ENCODE results near the gene SIAH3. TPM values are rescaled to one million over a fixed set of nuclear protein-coding genes. Genes with fewer than 3 reads are reported as not detected.

Gene SIAH3
- total RNA-seq, 1 experiment from 2014 or later = not detected

DNA sequence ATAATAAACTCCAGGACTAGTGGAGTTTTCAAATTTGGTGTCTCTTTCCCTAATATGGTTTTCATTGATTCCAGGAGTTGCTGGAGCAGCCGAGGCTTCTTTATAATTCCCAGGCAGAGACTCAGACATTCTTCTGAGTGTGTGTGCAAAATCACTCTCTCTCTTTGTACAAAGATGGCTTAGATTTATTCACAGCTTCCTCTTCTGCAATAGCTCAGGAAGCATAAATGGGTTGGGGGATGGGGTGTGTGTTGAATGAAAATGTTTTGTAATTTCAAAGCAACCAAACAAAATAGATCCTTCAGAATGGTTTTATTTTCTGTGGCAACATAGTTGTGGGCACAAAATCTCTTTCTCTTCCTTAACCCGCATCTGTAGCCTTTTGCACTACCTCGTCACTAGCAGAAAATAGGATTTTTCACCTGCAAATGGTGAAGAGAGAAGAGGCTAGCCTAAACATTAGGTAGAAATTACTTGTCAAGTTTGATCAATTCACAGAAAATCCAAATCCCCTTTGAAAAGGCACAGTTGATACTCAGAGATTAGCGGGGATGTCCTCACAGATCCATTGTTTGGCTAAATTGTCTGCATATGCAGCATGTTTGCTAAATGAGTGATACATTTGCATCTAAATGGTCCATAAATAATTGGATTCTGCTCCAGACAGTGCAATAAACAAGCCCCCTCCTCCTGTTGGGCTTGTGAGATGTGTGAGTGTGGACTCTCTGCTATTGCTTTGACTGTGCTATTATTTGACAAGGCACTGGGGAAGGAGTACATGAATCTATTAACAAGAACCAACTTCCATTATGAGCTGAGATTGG lies 82.7 kb downstream of the SIAH3 start:
- RAD21 ChIA-PET (ENCODE audit: low non-redundant PET in 1 of 2, low total read pairs in 2 of 2, uncharacterized antibody in 2 of 2, unreplicated experiment in 2 of 2) = no interaction called here
- no peaks in the 10 kb centered on the region for H3K4me1 ChIP-seq (ENCODE audit: control insufficient read depth in 1 of 2, insufficient read depth in 2 of 2, low read length in 2 of 2)
- no TSS peak for BruUV-seq (replicated peaks)
- CTCF ChIA-PET = no interaction called here
- no peaks in the 10 kb centered on the region for H3K36me3 ChIP-seq (ENCODE audit: control insufficient read depth in 1 of 2, insufficient read depth in 2 of 2, low read length in 2 of 2)
- peaks cover 26% of the 10 kb centered on the region; the same call in 1 of the 2 replicates for H3K27me3 ChIP-seq (ENCODE audit: insufficient read depth, low read length)
- POLR2A ChIA-PET = no interaction called here
- intact Hi-C loops (cut with micrococcal nuclease) = no loop called here
- H3K9ac ChIP-seq (ENCODE audit: low read length) = no peak overlapping the region
- H3K9me3 ChIP-seq (ENCODE audit: control insufficient read depth in 1 of 2, insufficient read depth in 1 of 2, low read depth in 1 of 2, low read length in 2 of 2) = no peaks in the 10 kb centered on the region
- H3K4me2 ChIP-seq (ENCODE audit: low read length) = no peak overlapping the region
- no peak overlapping the region for H3K27ac ChIP-seq (ENCODE audit: low read depth, low read length)
- H3K9me2 ChIP-seq (ENCODE audit: insufficient read depth) = no peaks in the 10 kb centered on the region
- H3K79me2 ChIP-seq (ENCODE audit: insufficient read depth, low read length) = no peaks in the 10 kb centered on the region
- no peaks in the 10 kb centered on the region for H4K20me1 ChIP-seq (ENCODE audit: insufficient read depth)
- H3K4me3 ChIP-seq (replicated peaks in 1 of 2; ENCODE audit: low read depth in 1 of 2, low read length in 2 of 2) = no peak overlapping the region
- DNase-seq (ENCODE audit: low read depth, low spot score) (no peak), ATAC-seq (no peak)
- TF ChIP-seq, protein P1, sequence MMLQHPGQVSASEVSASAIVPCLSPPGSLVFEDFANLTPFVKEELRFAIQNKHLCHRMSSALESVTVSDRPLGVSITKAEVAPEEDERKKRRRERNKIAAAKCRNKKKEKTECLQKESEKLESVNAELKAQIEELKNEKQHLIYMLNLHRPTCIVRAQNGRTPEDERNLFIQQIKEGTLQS (IDR thresholded peaks at IDR 0.05) = no peak
- TF ChIP-seq ELF1 (IDR thresholded peaks at IDR 0.05; ENCODE audit: borderline replicate concordance, low read depth) (no peak), EZH2phosphoT487 (IDR thresholded peaks at IDR 0.05; ENCODE audit: borderline replicate concordance) (no peak), EGR1 (IDR thresholded peaks at IDR 0.05; ENCODE audit: low read depth) (no peak), FOSL1 (IDR thresholded peaks at IDR 0.05; ENCODE audit: low read depth) (no peak), SIN3A (IDR thresholded peaks at IDR 0.05; ENCODE audit: low read depth) (no peak), ZBTB33 (IDR thresholded peaks at IDR 0.05; ENCODE audit: extremely low read depth, insufficient replicate concordance, low read length) (no peak), ZFX (IDR thresholded peaks at IDR 0.05) (no peak), JUND (IDR thresholded peaks at IDR 0.05) (no peak), POLR2A (IDR thresholded peaks at IDR 0.05; ENCODE audit: borderline replicate concordance, extremely low read depth, insufficient read depth, insufficient read length) (no peak), EZH2 (IDR thresholded peaks at IDR 0.05) (no peak), CBX3 (IDR thresholded peaks at IDR 0.05; ENCODE audit: low read depth) (no peak), SRF (IDR thresholded peaks at IDR 0.05; ENCODE audit: low read depth) (no peak)
- TF ChIP-seq, protein P2, sequence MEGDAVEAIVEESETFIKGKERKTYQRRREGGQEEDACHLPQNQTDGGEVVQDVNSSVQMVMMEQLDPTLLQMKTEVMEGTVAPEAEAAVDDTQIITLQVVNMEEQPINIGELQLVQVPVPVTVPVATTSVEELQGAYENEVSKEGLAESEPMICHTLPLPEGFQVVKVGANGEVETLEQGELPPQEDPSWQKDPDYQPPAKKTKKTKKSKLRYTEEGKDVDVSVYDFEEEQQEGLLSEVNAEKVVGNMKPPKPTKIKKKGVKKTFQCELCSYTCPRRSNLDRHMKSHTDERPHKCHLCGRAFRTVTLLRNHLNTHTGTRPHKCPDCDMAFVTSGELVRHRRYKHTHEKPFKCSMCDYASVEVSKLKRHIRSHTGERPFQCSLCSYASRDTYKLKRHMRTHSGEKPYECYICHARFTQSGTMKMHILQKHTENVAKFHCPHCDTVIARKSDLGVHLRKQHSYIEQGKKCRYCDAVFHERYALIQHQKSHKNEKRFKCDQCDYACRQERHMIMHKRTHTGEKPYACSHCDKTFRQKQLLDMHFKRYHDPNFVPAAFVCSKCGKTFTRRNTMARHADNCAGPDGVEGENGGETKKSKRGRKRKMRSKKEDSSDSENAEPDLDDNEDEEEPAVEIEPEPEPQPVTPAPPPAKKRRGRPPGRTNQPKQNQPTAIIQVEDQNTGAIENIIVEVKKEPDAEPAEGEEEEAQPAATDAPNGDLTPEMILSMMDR (IDR thresholded peaks at IDR 0.05 in 2 of 3, conservative IDR thresholded peaks at IDR 0.05 in 1 of 3; ENCODE audit: borderline replicate concordance in 1 of 3, insufficient read depth in 1 of 3, low read depth in 2 of 3, low read length in 2 of 3) = no peak
- no peak overlapping the region for H2AFZ ChIP-seq (ENCODE audit: low read depth, low read length, poor library complexity, severe bottlenecking)
